ENCODE measurements around the gene SNRNP70.

DNA sequence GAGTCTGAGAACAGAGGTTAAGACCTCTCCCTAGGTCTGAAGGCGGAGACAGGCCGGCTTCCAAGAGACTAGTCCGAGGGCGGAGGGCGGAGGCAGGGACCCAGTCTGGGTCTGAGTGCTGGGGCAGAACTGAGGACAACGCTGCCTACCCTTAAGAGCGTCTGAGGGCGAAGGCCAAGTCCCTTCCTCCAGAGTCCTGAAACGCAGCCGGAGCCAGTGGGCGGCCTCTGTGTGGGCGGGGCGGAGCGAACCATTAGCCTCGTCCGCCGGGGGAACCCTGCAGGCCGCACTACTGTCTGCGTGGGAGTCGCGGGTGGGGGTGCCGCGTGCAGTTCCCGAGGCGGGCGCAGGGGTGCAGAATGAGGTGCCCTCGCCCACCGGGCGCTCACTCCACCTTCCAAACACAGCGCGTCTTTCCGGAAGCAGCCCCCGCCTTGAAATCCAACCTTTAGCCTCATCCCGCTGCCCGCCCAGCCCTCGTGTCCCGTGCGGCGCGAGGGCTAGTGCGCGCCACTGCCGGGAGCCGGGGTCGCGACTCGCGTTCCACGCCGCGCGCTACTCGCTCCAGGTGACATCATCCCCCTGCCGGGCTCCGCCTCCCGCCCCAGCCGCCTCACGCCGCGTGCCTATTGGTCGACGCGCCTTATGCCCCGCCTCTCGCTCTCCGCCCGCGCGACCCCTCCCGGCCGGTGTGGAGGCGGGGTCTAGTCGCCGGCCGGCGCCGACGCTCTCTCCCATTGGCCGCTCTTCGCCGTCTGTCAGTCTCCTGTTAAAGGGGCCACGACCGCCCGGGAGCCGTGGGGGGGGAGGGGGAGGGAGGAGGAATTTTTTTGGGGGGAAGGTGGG, 33.5 kb downstream of the SNRNP70 start, which contains the start of gene C19orf73:
- peak in 2 of 5 experiments; percentile 32 to 37 for TF ChIP-seq CTCF (IDR thresholded peaks at IDR 0.05 in 4 of 5, conservative IDR thresholded peaks at IDR 0.05 in 1 of 5)
- peak; percentile 65 to 74 for TF ChIP-seq POLR2A (IDR thresholded peaks at IDR 0.05)

Data from gastrocnemius medialis (tissue), 4 donors.